Cardiac muscle cell (in vitro differentiated cells and primary cell): ENCODE data around the gene BBS9. TPM values are rescaled to one million over a fixed set of nuclear protein-coding genes. Genes with fewer than 3 reads are reported as not detected.

Experiments
- DNase-seq, 2 donors: peaks; one replicate each; pipeline versions ENCODE4 v3.0.0 to v3.0.0-alpha.2; 2010 to 2017; ENCODE audit warnings: low read depth in 1 of 2, low spot score in 1 of 2
- H3K27ac ChIP-seq: fragments of 200-600 bp; sonication (generic); 2 replicates; pipeline ENCODE4 v1.5.1; 2016
- H3K27me3 ChIP-seq: fragments of 200-600 bp; sonication (generic); 2 replicates; pipeline ENCODE4 v1.6.0; 2016; ENCODE audit warnings: control low read depth
- H3K36me3 ChIP-seq: fragments of 200-600 bp; sonication (generic); 2 replicates; pipeline ENCODE4 v1.5.1; 2016; ENCODE audit warnings: control low read depth
- H3K4me1 ChIP-seq: fragments of 200-600 bp; sonication (generic); 2 replicates; pipeline ENCODE4 v1.8.1; 2017; ENCODE audit warnings: low read depth, mild to moderate bottlenecking, mixed run types
- H3K4me3 ChIP-seq: fragments of 200-600 bp; sonication (generic); 2 replicates; pipeline ENCODE4 v1.5.1; 2016; ENCODE audit warnings: mild to moderate bottlenecking
- H3K9me3 ChIP-seq: fragments of 200-600 bp; sonication (generic); 2 replicates; pipeline ENCODE4 v1.5.1; 2017; ENCODE audit warnings: low read depth, mild to moderate bottlenecking, control low read depth
- polyA plus RNA-seq: library from polyadenylated mRNA; unstranded; fragments of >200 nt; fragmentation: Nextera tagmentation; extraction: Ambion mirVana; gene quantifications from 2 replicates; pipeline ENCODE4 v1.2.1, GENCODE V29; 2016
- total RNA-seq: library from RNA; depleted of rRNA; stranded (reverse); fragments of >200 nt; gene quantifications from 2 replicates; pipeline ENCODE4 v1.2.3, GENCODE V29; 2016
- TF ChIP-seq, protein P1 (sequence below): IDR thresholded peaks from 2 replicates; pipeline ENCODE4 v1.5.1; 2012; ENCODE audit warnings: low read depth, mild to moderate bottlenecking, low read length

Gene BBS9
- total and polyA plus RNA-seq, 2 experiments from 2014 or later, result 9.8 to 13.2 TPM

DNA sequence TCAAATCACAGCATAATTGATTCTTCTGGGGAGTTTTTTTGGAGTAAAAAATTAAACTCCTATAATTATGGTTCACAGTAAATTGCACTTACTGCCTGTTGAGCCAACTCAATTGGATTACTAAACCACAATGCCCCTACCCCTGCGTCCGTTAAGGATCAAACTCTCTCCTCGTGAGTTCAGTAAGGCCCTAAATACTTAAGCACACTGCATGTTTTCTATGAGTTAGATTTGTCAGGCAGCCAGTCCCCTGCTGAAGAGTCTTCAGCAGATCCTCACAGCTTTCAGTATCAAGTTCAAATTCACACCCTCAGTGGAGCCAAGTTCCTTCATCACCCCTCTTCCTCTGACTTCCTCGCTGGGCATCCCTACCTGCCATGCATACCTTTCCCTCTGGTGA lies 501.0 kb downstream of the BBS9 start:
- Histone ChIP-seq H3K9me3 (no peaks in the 10 kb centered on the region), H3K36me3 (no peaks in the 10 kb centered on the region), H3K27ac (no peak overlapping the region), H3K27me3 (no peaks in the 10 kb centered on the region), H3K4me3 (no peak overlapping the region), H3K4me1 (no peaks in the 10 kb centered on the region)
- TF ChIP-seq, protein P1, sequence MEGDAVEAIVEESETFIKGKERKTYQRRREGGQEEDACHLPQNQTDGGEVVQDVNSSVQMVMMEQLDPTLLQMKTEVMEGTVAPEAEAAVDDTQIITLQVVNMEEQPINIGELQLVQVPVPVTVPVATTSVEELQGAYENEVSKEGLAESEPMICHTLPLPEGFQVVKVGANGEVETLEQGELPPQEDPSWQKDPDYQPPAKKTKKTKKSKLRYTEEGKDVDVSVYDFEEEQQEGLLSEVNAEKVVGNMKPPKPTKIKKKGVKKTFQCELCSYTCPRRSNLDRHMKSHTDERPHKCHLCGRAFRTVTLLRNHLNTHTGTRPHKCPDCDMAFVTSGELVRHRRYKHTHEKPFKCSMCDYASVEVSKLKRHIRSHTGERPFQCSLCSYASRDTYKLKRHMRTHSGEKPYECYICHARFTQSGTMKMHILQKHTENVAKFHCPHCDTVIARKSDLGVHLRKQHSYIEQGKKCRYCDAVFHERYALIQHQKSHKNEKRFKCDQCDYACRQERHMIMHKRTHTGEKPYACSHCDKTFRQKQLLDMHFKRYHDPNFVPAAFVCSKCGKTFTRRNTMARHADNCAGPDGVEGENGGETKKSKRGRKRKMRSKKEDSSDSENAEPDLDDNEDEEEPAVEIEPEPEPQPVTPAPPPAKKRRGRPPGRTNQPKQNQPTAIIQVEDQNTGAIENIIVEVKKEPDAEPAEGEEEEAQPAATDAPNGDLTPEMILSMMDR, result no peak
- DNase-seq, result no peak

DNA sequence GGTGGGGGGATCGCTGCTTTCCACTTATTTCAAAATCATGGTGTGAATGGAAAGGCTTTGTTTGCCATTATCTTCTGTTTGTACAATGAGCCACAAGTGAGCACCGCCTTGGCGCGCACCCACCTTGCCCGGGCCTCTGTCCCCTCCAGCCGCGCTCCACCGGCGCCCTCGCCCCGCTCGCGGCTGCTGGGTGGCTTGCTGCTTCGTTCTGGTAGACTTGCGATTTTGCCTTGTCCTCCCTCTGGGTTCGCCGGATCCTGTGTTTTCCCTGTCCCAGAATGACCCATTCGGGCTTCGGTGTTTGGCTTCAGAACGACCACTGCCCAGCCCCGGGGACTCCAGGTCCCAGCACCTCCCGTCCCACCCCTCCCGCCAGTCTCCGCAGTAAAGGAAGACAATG lies 503.0 kb downstream of the BBS9 start:
- Histone ChIP-seq H3K9me3 (no peaks in the 10 kb centered on the region), H3K27me3 (no peaks in the 10 kb centered on the region), H3K4me1 (no peaks in the 10 kb centered on the region), H3K4me3 (no peak overlapping the region), H3K27ac (no peak overlapping the region), H3K36me3 (no peaks in the 10 kb centered on the region)
- TF ChIP-seq, protein P1, result no peak
- DNase-seq, result no peak

DNA sequence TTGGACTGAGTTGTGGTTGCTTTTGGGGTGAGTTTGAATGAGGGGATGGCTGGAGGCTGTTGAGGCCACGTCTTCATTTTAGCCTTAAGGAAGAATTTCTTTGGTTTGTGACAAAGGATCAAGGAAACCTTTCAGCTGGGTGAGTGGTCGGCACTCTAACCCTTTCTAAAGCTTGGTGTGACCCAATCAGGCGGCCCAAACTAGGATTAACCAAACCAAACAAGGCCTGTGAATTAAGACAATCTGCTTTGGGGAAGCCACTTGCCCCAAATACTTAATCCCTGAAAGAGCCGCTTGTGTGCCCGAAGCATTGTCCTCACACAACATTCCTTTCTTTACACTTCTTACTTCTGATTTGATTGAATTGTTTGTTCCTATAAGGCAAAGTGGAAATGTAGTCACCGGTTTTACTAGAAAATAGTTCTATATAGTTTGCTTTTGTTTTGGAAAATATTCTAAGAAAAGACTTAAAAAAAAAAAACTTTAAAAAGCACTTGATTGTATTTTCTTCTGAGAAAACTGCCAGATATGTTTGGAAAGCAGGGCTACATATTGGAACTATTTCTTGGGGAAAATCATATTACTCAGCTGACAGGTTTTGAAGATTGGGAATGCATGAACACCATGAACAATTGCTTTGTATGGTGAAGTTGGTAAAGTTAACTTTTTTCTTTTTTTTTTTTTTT lies 503.6 kb downstream of the BBS9 start:
- Histone ChIP-seq H3K4me3 (no peak overlapping the region), H3K27ac (no peak overlapping the region), H3K36me3 (no peaks in the 10 kb centered on the region), H3K27me3 (no peaks in the 10 kb centered on the region), H3K4me1 (no peaks in the 10 kb centered on the region), H3K9me3 (no peaks in the 10 kb centered on the region)
- TF ChIP-seq, protein P1, result no peak
- no peak for DNase-seq

DNA sequence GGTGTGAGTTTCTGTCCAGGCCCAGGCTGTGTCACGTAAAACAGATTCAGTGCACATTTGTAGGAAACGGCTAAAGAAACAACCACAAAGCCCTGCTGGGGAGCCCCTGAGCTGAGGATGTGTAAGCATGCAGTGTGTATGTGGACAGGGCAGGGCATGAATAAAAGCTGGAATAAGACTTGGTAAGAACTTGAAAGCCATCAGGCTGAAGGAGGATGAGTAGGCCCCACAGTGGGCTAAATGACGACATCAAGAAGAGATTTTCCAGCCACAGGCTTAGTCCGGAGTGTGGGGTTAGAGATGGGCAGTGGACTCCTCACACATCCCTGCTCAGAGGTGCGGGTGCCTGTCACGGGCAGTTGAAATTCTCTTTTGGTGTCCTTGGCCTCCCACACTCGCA lies 505.2 kb downstream of the BBS9 start:
- TF ChIP-seq, protein P1, result no peak
- no peaks in the 10 kb centered on the region for H3K36me3 ChIP-seq
- H3K27me3 ChIP-seq, result no peaks in the 10 kb centered on the region
- H3K9me3 ChIP-seq, result no peaks in the 10 kb centered on the region
- no peak for DNase-seq
- H3K27ac ChIP-seq, result no peak overlapping the region
- no peak overlapping the region for H3K4me3 ChIP-seq
- no peaks in the 10 kb centered on the region for H3K4me1 ChIP-seq

DNA sequence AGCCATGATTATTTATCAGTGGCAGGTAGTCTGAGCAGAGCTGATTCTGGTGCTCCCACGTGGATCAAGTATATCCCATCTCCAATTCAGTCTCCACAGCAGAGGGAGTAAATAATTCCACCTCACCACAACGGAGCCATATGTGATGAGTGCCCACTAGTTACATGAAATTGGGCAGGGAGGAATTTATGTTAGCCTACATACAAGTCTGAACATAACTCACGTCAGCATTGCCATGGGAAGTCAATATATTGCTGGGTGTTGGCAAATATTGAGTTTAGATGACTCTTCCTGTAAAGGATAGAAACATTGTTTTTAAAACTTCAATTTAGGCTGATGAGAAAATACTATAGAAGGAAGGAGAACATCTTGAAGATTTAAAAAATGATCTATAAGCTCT lies 507.0 kb downstream of the BBS9 start:
- TF ChIP-seq, protein P1, result no peak

More for the DNA sequence above, 507.0 kb downstream of the BBS9 start:
- no peak overlapping the region for H3K27ac ChIP-seq
- DNase-seq, result no peak
- no peaks in the 10 kb centered on the region for H3K9me3 ChIP-seq
- H3K4me3 ChIP-seq, result no peak overlapping the region
- no peaks in the 10 kb centered on the region for H3K36me3 ChIP-seq
- no peaks in the 10 kb centered on the region for H3K27me3 ChIP-seq
- H3K4me1 ChIP-seq, result peaks cover 2% of the 10 kb centered on the region
